ENCODE results near the gene ADRA2A. TPM values are rescaled to one million over a fixed set of nuclear protein-coding genes. Genes with fewer than 3 reads are reported as not detected.

ADRA2A gene
- not detected for total RNA-seq

DNA sequence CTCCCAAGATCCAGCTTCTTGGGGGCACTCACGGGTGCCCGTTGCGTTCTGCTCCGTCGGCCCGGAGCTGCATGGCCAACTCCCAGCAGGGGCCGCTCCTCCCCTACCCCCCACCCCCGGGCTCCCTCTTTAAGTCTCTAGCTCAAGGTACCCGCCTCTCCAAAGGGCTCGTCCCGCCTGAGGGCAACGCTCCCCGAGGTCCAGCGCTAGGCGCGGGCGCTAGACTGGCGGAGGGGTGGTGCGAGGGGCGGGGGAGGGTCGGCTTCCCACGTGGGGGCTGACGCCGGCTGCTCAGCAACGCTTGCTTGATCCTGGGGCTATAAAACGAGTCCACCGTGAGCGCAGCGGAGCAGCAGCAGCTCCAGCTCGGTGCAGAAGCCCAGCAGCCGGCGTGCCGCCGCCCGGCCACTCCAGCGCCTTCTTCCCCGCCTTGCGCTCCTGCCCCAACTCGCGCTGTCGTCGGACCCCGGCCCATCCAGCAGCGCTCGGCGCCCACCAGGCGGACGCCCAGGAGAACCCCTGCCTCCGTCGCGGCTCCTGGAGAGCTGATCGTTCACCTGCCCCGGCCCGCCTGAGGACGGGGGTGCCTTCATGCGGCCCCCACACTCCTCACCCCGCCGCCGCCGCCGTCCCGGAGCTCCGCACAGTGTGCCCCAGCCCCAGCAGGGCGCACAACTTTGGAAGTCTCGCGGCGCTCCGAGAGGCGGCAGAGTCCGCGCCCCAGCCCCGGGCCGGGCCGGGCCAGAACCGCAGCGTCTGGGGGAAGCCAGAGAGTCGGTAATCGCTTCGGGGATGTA lies at the start of gene ADRA2A:
ADRA2A (plus strand) TSS at position 348 of the 797 bp plus-strand sequence. CDS start 968 bp downstream, outside the sequence.
- peaks cover 76% of the 10 kb centered on the region for H3K27me3 Mint-ChIP-seq
- peaks cover 2% of the 10 kb centered on the region for H3K36me3 Mint-ChIP-seq
- peak within 1 kb of the TSS; percentile 56 for H3K4me3 Mint-ChIP-seq
- DNase-seq (no peak), ATAC-seq (peak; percentile 58)
- CTCF ChIA-PET: interaction anchor here (0.8 to 3.2 kb wide), 10 partner anchors 10 to 522 kb away, joined by 3 to 15 read pairs (median 4); no protein-coding TSS in a partner anchor
- H3K9me3 Mint-ChIP-seq (ENCODE audit: low read depth): no peaks in the 10 kb centered on the region
- H3K4me1 Mint-ChIP-seq: peaks cover 13% of the 10 kb centered on the region
- H3K27ac Mint-ChIP-seq: no peak within 1 kb of the TSS

DNA sequence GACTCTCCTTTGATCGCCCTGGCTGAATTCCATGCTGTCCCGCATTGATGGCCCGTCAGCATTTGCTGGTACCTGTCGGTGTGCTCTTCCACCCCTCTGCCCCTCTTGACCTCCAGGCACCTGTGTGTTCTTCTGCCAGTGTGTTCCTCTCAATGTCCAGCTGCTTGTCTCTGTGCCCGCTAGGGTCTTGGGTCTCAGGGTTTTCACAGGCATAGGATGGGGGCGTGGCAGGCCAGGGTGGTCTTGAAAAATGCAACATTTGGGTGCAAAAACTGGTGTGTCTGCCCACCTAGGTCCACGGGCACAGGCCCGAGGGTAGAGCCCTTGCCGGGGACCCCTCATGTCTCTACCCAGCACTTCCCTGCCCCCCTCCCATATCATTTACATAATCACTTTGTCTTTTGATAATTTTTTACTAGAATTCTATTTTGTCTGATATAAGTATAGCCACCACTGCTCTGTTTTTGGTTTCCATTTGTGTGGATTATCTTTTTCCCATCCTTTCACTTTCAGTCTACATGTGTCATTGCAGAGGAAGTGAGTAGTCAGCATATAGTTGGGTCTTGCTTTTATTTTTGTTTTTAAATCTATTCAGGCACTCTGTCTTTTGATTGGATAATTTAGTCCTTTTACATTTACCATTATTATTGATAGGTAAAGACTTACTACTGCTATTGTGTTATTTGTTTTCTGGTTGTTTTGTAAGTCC lies 46.6 kb upstream of the ADRA2A start:
- peaks cover 4% of the 10 kb centered on the region for H3K27me3 Mint-ChIP-seq
- H3K36me3 Mint-ChIP-seq: peaks cover 16% of the 10 kb centered on the region
- CTCF ChIA-PET: no interaction called here
- peaks cover 6% of the 10 kb centered on the region for H3K9me3 Mint-ChIP-seq (ENCODE audit: low read depth)
- H3K27ac Mint-ChIP-seq: peak overlapping the region; percentile 52
- H3K4me1 Mint-ChIP-seq: peaks cover 8% of the 10 kb centered on the region
- DNase-seq: no peak
- no peak overlapping the region for H3K4me3 Mint-ChIP-seq
- ATAC-seq: peak; percentile 64

DNA sequence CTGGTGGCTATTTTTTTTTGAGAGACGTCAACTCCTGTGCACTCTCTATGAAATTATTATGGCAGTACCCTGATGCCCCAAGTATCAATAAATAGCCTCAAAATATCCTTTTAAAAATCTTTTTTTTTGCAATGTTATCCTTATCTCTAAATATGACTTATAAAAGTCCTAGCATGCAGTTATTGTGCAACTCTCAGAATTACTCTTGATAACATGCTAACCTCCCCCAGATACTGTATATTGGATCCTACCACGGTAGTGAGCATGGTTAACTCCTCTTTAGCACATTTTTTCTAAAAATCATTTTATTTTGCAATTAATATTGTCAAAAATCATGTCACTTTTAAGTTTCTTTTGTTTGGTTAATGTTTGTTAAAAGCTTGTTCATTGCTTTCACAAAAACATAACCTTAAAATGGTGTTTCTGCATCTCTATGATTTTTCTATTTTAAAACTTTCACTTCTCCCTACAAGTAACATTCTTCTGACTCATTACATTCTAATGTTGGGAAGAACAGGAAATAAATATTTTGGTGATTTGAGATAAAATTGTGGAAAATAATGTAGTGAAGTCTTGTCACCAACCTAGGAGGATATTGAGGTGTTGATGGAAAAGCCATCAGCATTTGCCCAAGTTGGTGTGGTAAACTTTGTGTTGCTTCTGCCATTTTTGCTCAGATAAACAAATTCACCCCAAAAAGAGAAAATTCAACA lies 42.1 kb upstream of the ADRA2A start:
- CTCF ChIA-PET: no interaction called here
- ATAC-seq: no peak
- H3K36me3 Mint-ChIP-seq: peaks cover 16% of the 10 kb centered on the region

DNA sequence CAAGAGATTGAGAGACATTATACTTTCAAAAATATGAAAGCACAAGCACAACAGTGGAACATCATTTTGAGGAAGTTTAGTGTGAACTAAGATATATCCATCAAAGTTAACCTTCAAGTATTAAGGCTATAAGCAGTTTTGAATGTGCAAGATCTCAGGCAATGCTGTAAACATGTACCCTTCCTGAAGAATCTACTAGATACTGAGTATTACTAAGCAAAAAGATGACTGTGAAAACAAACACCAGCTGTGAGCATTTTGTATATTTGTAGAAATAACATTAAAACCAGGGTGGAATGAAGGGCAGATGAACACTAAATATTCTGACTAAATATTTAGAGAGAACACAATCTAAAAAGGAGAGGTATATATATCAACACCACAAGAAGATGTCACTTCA lies 41.3 kb upstream of the ADRA2A start:
- Mint-ChIP-seq H3K36me3 (peaks cover 14% of the 10 kb centered on the region), H3K9me3 (ENCODE audit: low read depth) (peaks cover 18% of the 10 kb centered on the region), H3K27ac (no peak overlapping the region), H3K4me1 (peaks cover 2% of the 10 kb centered on the region), H3K27me3 (peaks cover 7% of the 10 kb centered on the region), H3K4me3 (no peak overlapping the region)
- no peak for ATAC-seq
- CTCF ChIA-PET: no interaction called here
- DNase-seq: no peak

More for the DNA sequence above, 42.1 kb upstream of the ADRA2A start:
- Mint-ChIP-seq H3K4me1 (peaks cover 8% of the 10 kb centered on the region), H3K4me3 (no peak overlapping the region), H3K27me3 (peaks cover 7% of the 10 kb centered on the region), H3K9me3 (ENCODE audit: low read depth) (peaks cover 16% of the 10 kb centered on the region), H3K27ac (no peak overlapping the region)
- no peak for DNase-seq

DNA sequence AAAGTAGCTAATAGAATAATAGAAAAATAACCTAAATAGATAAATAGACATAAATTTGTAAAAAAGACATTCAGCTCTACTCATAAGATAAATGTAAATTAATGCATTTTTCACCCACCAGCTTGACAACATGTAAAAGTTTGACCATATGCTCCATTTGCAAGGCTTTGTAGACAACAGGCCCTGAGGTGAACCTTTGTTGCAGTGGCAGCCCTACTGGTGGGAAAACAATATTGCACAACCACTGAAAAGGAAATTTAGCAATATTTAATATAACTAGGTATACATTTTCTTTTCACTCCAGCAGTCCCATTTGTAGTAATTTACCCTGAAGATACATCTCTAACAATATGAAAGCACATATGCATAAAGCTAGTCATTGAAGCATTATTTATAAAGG lies 39.0 kb upstream of the ADRA2A start:
- Mint-ChIP-seq H3K9me3 (ENCODE audit: low read depth) (peaks cover 26% of the 10 kb centered on the region), H3K4me1 (no peaks in the 10 kb centered on the region), H3K4me3 (no peak overlapping the region), H3K27me3 (peaks cover 10% of the 10 kb centered on the region), H3K27ac (no peak overlapping the region), H3K36me3 (peaks cover 10% of the 10 kb centered on the region)
- ATAC-seq (no peak), DNase-seq (no peak)
- CTCF ChIA-PET: no interaction called here

DNA sequence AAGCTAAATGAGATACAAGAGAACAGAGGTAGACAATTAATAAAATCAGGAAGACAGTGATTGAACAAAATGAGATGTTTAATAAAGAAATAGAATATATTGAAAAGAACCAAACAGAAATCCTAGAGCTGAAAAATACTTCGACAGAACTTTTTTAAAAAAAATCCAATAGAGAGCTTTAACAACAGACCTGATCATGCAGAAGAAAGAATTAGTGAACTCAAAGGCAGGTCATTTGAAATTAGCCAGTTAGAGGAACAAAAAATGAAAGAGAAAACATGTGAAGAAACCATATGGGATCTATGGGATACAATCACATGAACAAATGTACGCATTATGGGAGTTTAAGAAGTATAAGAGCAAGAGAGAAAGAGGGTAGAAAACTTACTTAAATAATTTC lies 37.3 kb upstream of the ADRA2A start:
- Mint-ChIP-seq H3K4me3 (no peak overlapping the region), H3K4me1 (no peaks in the 10 kb centered on the region), H3K36me3 (peaks cover 4% of the 10 kb centered on the region), H3K9me3 (ENCODE audit: low read depth) (peaks cover 21% of the 10 kb centered on the region), H3K27ac (no peak overlapping the region), H3K27me3 (peaks cover 10% of the 10 kb centered on the region)
- CTCF ChIA-PET: interaction anchor here (1.5 kb wide), 1 partner anchor 112 kb away, joined by 3 read pairs; no protein-coding TSS in a partner anchor
- no peak for ATAC-seq
- no peak for DNase-seq

DNA sequence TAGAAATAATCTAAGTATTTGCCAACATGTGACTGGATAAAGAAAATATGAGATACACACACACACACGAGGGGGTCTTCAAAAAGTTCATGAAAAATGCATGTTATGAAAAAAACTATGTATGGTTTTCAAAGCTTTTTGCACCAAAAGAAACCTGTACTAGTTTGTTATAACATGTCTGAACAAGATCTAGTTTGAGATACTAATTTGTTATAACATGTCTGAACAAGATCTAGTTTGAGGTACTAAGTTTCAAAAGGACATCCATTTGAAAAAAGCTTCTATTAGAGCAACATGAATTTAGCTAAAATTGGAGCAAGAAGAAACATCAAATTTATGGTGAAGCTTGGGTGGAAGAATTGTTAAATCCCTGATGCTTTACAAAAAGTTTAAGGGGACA lies 19.8 kb upstream of the ADRA2A start:
- Mint-ChIP-seq H3K4me1 (no peaks in the 10 kb centered on the region), H3K27me3 (peaks cover 16% of the 10 kb centered on the region), H3K36me3 (no peaks in the 10 kb centered on the region), H3K27ac (no peak overlapping the region), H3K9me3 (ENCODE audit: low read depth) (peaks cover 2% of the 10 kb centered on the region), H3K4me3 (no peak overlapping the region)
- DNase-seq (no peak), ATAC-seq (no peak)
- CTCF ChIA-PET: no interaction called here

DNA sequence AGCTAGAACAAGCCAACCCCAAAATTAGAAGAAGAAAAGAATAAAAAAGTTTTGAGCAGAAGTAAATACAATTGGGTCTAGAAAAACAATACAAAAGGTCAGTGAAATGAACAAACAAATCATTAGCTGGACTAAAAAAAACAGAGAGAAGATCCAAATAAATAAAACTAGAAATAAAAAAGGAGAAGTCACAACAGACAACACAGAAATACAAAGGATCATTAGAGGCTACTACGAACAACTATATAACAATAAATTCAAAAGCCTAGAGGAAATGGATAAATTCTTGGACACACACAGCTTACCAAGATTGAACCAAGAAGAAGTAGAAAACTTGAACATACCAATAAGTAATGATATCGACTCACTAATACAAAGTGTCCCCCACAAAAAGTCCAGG lies 13.4 kb upstream of the ADRA2A start:
- CTCF ChIA-PET: interaction anchor here (1.0 kb wide), 1 partner anchor 12 kb away, joined by 5 read pairs; no protein-coding TSS in a partner anchor
- Mint-ChIP-seq H3K4me1 (no peaks in the 10 kb centered on the region), H3K9me3 (ENCODE audit: low read depth) (peaks cover 2% of the 10 kb centered on the region)

DNA sequence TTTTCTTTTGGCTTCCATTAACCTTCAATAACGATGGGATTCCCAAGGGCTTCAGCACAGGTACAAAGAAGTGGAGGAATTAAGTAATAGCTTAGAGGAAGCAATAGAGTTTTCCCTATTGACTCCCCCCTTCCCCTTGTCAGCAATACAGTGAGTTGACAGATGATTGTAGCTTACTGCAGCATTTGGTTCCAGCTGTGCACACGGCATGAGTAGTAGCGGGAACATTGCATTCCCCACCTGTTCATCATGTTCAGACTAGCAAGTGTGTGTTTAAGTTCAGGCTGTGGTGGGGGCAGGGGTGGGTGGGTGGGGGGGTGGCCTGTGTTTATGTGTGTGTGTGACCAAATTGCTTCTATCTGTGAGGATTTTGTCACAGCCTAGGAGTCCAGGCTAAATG lies 4.6 kb upstream of the ADRA2A start:
- peaks cover 3% of the 10 kb centered on the region for H3K4me1 Mint-ChIP-seq
- DNase-seq (no peak), ATAC-seq (no peak)
- no peak overlapping the region for H3K4me3 Mint-ChIP-seq
- H3K27me3 Mint-ChIP-seq: peaks cover 77% of the 10 kb centered on the region
- H3K9me3 Mint-ChIP-seq (ENCODE audit: low read depth): no peaks in the 10 kb centered on the region
- no peaks in the 10 kb centered on the region for H3K36me3 Mint-ChIP-seq
- H3K27ac Mint-ChIP-seq: no peak overlapping the region
- CTCF ChIA-PET: no interaction called here

More for the DNA sequence above, 13.4 kb upstream of the ADRA2A start:
- H3K27me3 Mint-ChIP-seq: peaks cover 50% of the 10 kb centered on the region
- no peak overlapping the region for H3K27ac Mint-ChIP-seq
- no peaks in the 10 kb centered on the region for H3K36me3 Mint-ChIP-seq
- no peak for DNase-seq
- no peak overlapping the region for H3K4me3 Mint-ChIP-seq
- no peak for ATAC-seq

DNA sequence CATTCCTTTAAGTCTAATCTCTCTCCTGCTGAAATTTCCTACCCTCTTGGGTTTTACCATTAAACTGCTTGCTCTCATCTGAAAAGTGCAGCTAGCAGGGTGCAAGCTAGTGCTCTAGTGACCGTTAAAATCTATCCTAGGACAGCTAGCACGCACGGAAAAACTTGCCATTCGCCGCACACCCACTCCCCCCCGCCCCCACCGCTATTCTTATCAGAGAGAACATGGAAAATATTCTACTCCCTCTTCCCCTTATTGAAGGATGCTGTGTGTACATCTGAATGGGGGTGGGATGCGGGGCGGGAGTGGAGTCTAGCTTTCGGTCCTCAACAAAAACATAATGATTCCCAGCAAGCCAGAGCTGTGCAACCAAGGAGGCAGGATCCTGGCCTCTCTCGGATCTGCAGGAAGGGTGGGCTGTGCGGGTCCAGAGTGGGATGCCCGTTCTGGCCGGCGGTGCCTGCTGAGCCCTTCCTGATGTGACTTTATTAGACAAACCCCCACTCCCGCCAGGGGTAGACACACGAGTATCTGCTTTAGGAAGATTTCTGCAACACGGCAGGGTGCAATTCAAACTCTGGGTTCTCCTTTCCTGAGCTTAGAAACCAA lies 1.1 kb upstream of the ADRA2A start:
- DNase-seq (no peak), ATAC-seq (peak; percentile 7)
- H3K27ac Mint-ChIP-seq: no peak overlapping the region
- H3K4me1 Mint-ChIP-seq: peaks cover 13% of the 10 kb centered on the region
- H3K9me3 Mint-ChIP-seq (ENCODE audit: low read depth): no peaks in the 10 kb centered on the region
- CTCF ChIA-PET: interaction anchor here (1.0 to 3.2 kb wide), 7 partner anchors 11 to 523 kb away, joined by 3 to 15 read pairs (median 5); no protein-coding TSS in a partner anchor
- H3K27me3 Mint-ChIP-seq: peaks cover 82% of the 10 kb centered on the region
- no peak overlapping the region for H3K4me3 Mint-ChIP-seq
- H3K36me3 Mint-ChIP-seq: peaks cover 2% of the 10 kb centered on the region

DNA sequence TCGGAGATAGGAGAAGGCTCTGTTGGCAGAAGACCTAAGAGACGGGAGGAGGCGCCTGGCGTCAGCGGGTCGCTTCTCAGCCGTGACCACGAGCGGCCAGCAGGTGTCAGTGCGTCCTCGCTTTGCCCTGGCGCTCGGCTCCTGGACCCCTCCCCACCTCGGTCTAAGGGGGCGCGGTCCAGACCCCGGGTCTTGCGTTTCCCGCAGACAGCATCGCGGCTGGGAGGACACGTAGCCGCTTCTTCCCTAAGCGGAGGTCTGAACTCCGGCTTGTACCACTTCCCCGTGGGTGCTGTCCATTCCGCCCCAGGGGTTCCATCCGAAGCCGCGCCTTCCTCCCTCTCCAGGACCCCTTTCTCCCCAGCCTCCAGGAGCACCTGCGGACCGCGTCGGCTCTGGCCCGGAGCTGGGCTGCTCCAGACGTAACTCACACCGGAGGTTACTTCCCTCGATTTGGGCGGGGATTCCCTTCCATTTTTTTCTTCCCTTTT lies 593 bp upstream of the ADRA2A start:
- no peak overlapping the region for H3K27ac Mint-ChIP-seq
- H3K4me3 Mint-ChIP-seq: peak overlapping the region; percentile 47
- CTCF ChIA-PET: interaction anchor here (0.8 to 3.2 kb wide), 12 partner anchors 10 to 522 kb away, joined by 3 to 15 read pairs (median 4); no protein-coding TSS in a partner anchor
- ATAC-seq: peak; percentile 73
- peak; percentile 64 for DNase-seq
- H3K4me1 Mint-ChIP-seq: peaks cover 13% of the 10 kb centered on the region
- H3K9me3 Mint-ChIP-seq (ENCODE audit: low read depth): no peaks in the 10 kb centered on the region
- peaks cover 2% of the 10 kb centered on the region for H3K36me3 Mint-ChIP-seq
- H3K27me3 Mint-ChIP-seq: peaks cover 80% of the 10 kb centered on the region

DNA sequence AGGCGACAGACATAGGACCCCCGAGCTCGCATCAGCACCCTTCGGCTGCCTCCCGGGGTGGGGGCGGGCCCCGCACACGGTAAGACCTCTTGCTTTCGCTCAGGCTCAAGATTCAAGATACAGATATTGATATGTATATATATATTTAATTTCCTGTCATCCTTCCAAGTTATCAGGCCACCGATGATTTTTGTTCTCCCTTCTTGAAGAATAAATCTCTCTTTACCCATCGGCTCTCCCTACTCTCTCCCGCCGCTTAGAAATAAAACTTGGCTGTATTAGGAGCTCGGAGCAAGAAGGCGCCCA lies 603 bp downstream of the ADRA2A start:
- no peak for ATAC-seq
- Mint-ChIP-seq H3K36me3 (peaks cover 2% of the 10 kb centered on the region), H3K9me3 (ENCODE audit: low read depth) (no peaks in the 10 kb centered on the region), H3K27me3 (peaks cover 70% of the 10 kb centered on the region), H3K4me3 (peak overlapping the region; percentile 56), H3K4me1 (peaks cover 13% of the 10 kb centered on the region), H3K27ac (no peak overlapping the region)
- no peak for DNase-seq
- CTCF ChIA-PET: interaction anchor here (1.3 to 3.2 kb wide), 5 partner anchors 9 to 521 kb away, joined by 4 to 15 read pairs (median 5); no protein-coding TSS in a partner anchor

All from activated CD8-positive, alpha-beta memory T cell treated with anti-CD3 and anti-CD28 coated beads, Interleukin-2, amount 10 ng/mL, durations not matched to agents 7 days and 5 days (primary cell).